NB4 (cell line): ENCODE results near the gene FAM107B.
A peak's percentile ranks its signal among the peaks of the same experiment; 100 is the strongest.

Experiments
- DNase-seq: peaks from one replicate; pipeline ENCODE4 v3.0.0; 2010; ENCODE audit warnings: low read depth
- H3K4me3 ChIP-seq: one replicate; pipeline ENCODE4 v1.5.1; 2011; ENCODE audit warnings: mild to moderate bottlenecking, low read depth, low read length, moderate library complexity
- MAX ChIP-seq: IDR thresholded peaks from 2 replicates; pipeline ENCODE4 v1.6.1; 2011; ENCODE audit warnings: low read depth, low read length
- MYC ChIP-seq: IDR thresholded peaks from 2 replicates; pipeline ENCODE4 v1.6.1; 2011; ENCODE audit warnings: low read depth, low read length
- POLR2A ChIP-seq: IDR thresholded peaks from 2 replicates; pipeline ENCODE4 v1.6.1; 2011; ENCODE audit warnings: mild to moderate bottlenecking; ENCODE audit not compliant: insufficient read length; ENCODE audit errors: extremely low read depth
- TF ChIP-seq, protein P1 (sequence below): IDR thresholded peaks from one replicate; pipeline ENCODE4 v1.5.1; 2012; ENCODE audit warnings: low read depth, low read length

FAM107B gene

GRCh38 chr10:14565199-14565598, 209.5 kb downstream of the FAM107B start:
- no peak for DNase-seq
- TF ChIP-seq, protein P1, sequence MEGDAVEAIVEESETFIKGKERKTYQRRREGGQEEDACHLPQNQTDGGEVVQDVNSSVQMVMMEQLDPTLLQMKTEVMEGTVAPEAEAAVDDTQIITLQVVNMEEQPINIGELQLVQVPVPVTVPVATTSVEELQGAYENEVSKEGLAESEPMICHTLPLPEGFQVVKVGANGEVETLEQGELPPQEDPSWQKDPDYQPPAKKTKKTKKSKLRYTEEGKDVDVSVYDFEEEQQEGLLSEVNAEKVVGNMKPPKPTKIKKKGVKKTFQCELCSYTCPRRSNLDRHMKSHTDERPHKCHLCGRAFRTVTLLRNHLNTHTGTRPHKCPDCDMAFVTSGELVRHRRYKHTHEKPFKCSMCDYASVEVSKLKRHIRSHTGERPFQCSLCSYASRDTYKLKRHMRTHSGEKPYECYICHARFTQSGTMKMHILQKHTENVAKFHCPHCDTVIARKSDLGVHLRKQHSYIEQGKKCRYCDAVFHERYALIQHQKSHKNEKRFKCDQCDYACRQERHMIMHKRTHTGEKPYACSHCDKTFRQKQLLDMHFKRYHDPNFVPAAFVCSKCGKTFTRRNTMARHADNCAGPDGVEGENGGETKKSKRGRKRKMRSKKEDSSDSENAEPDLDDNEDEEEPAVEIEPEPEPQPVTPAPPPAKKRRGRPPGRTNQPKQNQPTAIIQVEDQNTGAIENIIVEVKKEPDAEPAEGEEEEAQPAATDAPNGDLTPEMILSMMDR, result no peak
- no peak overlapping the region for H3K4me3 ChIP-seq

DNA sequence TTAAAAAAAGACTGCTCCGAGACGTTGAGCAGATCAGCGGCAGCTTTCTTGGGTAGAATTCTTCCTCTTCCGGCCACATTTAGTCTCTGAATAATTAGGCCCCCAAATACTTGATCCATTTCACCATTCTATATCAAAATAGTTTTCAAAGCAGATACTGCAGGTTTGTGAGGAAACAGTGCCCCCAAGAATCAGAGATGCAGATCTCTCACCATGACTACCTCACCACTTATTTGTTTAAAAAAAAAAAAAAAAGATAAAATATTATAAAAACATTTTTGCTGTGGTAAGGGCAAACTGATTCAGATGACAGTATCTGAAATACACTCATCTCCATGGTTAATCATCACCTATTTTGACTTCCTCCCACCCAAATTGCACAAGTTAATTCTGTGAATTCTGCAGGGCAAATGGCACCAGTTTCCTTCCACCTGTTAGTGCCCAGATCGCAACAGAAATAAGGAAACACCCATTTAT, 210.4 kb downstream of the FAM107B start:
- no peak for DNase-seq
- TF ChIP-seq, protein P1, result no peak
- TF ChIP-seq MAX (no peak), MYC (no peak), POLR2A (no peak)
- no peak overlapping the region for H3K4me3 ChIP-seq

DNA sequence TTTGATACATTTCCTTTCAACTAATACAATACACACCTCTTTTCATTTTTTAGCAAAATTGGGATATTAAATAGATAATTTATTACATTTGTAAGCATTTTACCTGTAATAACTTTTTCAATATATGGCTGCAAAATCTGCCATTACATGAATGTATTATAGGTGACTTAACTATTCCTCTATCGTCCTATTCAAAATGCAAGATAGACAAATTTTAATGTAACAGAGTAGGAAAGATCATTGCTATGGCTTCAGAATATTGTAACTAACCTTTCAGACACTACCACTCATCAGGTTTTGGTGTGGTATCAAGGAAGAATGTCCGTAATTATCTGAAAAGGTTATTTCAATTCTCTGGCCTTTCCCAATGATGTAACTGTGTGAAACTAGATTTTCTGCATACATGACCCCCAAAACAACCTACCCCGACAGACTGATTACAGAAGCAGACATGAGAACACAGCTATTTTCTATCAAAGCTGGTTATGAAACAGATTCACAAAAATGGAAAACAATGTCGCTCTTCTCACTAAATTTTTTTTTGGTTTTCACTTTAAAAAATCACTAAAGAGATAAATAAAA, 211.2 kb downstream of the FAM107B start:
- DNase-seq, result no peak
- H3K4me3 ChIP-seq, result no peak overlapping the region
- TF ChIP-seq POLR2A (no peak), MAX (no peak), MYC (no peak)
- TF ChIP-seq, protein P1, result no peak

DNA sequence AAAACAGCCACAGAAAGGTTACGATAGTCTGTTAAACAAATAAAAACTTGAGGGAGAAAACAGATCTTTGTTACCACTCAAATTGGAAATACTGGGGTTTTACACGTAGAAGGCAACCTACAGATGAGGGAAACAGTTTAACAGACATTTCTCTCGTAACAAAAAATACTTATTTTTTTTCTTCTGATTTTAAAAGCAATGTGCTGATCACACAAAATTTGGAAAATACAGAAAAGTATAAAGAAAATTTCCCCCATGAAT, 211.7 kb downstream of the FAM107B start:
- no peak for TF ChIP-seq MAX
- TF ChIP-seq POLR2A, result no peak
- TF ChIP-seq, protein P1, result no peak
- TF ChIP-seq MYC, result no peak
- DNase-seq, result no peak
- H3K4me3 ChIP-seq, result no peak overlapping the region

- TF ChIP-seq MYC, result no peak
- no peak for TF ChIP-seq POLR2A
- TF ChIP-seq, protein P1, result no peak
- TF ChIP-seq MAX, result no peak
- peak; percentile 46 for DNase-seq
- H3K4me3 ChIP-seq, result no peak overlapping the region
Measured at GRCh38 chr10:14562218-14563075, 212.2 kb downstream of the FAM107B start.
